ENCODE results near the gene C1orf198.

Gene C1orf198

DNA sequence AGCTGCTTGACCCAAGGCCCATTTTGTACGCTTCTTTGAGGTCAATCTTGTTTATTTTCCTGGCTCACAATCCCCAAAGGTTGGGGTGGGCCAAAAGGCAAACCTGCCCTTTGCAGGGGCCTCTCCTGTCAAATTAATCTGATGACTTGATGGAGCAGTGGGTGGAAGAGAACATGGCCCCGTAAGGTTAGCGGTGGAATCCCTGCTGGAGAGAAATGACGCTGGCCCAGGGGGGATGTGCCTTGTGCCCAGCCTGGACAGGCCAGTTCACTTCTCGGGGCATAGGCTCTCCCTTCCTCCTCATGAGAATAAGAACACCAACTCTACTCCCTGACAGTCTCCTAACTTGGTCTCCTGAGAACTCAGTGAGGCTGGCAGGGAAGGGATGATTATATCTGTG is 40.5 kb downstream of the C1orf198 start:
- ChIA-PET POLR2A (no interaction called here), CTCF (no interaction called here)
- H3K27ac ChIP-seq (ENCODE audit: insufficient read depth in 1 of 2, low read depth in 1 of 2, low read length in 2 of 2, poor library complexity in 1 of 2, severe bottlenecking in 2 of 2) = no peak overlapping the region
- 80% methylated on average over 4 of the region's 5 CpGs for WGBS (ENCODE audit: insufficient coverage)
- no peaks in the 10 kb centered on the region for H3K36me3 ChIP-seq (ENCODE audit: control insufficient read depth in 4 of 4, insufficient read depth in 4 of 4, low read length in 3 of 4)
- H3K9me3 ChIP-seq (ENCODE audit: control extremely low read depth in 1 of 5, control insufficient read depth in 4 of 5, insufficient read depth in 2 of 5, low read depth in 1 of 5, low read length in 4 of 5) = peaks cover 0 to 25% (median 0%) of the 10 kb centered on the region in 5 experiments
- H3K4me3 ChIP-seq (ENCODE audit: control insufficient read depth in 1 of 7, extremely low read depth in 1 of 7, insufficient read depth in 4 of 7, low read depth in 2 of 7, low read length in 6 of 7) = no peak overlapping the region
- H3K27me3 ChIP-seq (replicated peaks in 2 of 5; ENCODE audit: control insufficient read depth in 4 of 5, insufficient read depth in 5 of 5, low read length in 4 of 5) = peaks cover 0 to 8% (median 3%) of the 10 kb centered on the region in 5 experiments
- no peak for DNase-seq
- no peaks in the 10 kb centered on the region for H3K4me1 ChIP-seq (ENCODE audit: control extremely low read depth in 1 of 4, control insufficient read depth in 4 of 4, insufficient read depth in 4 of 4, low read length in 3 of 4)

DNA sequence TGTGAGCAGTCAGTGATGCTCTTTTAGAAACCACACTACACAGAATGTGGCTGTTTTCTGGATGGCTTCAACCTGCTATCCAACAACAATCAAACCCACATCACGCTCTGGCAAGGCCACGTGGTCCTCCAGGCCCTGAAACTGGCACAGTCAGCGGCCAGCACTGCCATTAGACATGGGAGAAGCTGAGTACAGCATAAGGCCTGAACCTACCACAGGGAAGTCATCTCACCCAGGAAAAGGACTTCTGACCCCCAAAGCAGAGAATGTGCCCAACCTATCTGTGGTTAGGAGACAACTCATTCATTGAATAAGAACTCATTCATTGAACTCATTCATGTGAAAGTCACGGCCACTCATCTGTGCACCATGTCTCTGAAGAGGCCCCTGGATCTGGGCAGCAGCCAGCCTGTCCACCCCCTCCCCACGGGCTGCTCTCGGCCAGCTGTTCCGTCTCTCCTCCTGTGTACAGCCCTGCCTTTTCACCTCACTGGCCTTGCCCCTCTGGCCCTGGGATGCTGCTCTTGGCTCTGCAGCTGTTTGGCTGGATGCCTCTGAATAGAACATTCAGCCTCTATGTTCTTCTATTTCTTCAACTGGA is 41.1 kb downstream of the C1orf198 start:
- H3K9me3 ChIP-seq (ENCODE audit: control extremely low read depth in 1 of 5, control insufficient read depth in 4 of 5, insufficient read depth in 2 of 5, low read depth in 1 of 5, low read length in 4 of 5) = peaks cover 0 to 20% (median 0%) of the 10 kb centered on the region in 5 experiments
- ChIA-PET CTCF (no interaction called here), POLR2A (no interaction called here)
- H3K4me3 ChIP-seq (ENCODE audit: control insufficient read depth in 1 of 7, extremely low read depth in 1 of 7, insufficient read depth in 4 of 7, low read depth in 2 of 7, low read length in 6 of 7) = no peak overlapping the region
- H3K36me3 ChIP-seq (ENCODE audit: control insufficient read depth in 4 of 4, insufficient read depth in 4 of 4, low read length in 3 of 4) = no peaks in the 10 kb centered on the region
- no peak overlapping the region for H3K27ac ChIP-seq (ENCODE audit: insufficient read depth in 1 of 2, low read depth in 1 of 2, low read length in 2 of 2, poor library complexity in 1 of 2, severe bottlenecking in 2 of 2)
- H3K27me3 ChIP-seq (replicated peaks in 2 of 5; ENCODE audit: control insufficient read depth in 4 of 5, insufficient read depth in 5 of 5, low read length in 4 of 5) = peaks cover 0 to 8% (median 3%) of the 10 kb centered on the region in 5 experiments
- WGBS (ENCODE audit: insufficient coverage) = 97% methylated on average over 5 of the region's 7 CpGs
- no peaks in the 10 kb centered on the region for H3K4me1 ChIP-seq (ENCODE audit: control extremely low read depth in 1 of 4, control insufficient read depth in 4 of 4, insufficient read depth in 4 of 4, low read length in 3 of 4)
- DNase-seq = no peak

DNA sequence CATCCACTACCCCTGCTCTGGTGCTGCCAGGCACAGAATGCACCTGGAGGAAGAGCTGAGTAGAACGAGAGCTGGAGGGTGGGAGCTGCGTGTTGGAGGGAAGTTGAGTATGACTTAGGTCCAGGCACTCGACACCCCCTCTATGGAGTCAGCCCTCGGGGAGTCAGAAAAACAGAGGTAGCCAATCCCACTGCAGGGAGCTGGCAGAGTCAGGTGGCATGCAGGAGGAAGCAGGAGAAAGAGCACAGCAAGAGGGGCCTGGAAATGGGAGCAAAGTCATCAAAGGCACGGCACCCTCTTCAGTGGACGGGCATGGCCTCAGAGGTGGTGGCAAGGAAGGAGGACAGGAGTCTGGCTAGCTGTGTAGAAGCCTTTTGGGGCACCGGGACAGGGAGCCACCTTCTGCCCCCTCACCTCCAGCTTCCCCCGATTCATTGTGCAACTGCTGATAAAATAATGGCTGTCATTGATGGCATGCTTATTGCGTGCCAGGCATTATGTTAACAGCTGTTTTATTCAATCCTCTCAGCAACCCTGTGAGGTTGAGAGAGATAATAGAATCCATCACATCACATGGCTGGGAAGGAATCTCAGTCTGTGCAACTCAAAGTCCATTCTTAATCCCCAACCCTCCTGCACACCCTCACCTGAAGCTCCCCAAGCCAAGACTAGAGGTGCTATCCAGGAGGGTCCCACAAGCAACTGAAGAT is 42.0 kb downstream of the C1orf198 start:
- no peak overlapping the region for H3K27ac ChIP-seq (ENCODE audit: insufficient read depth in 1 of 2, low read depth in 1 of 2, low read length in 2 of 2, poor library complexity in 1 of 2, severe bottlenecking in 2 of 2)
- H3K36me3 ChIP-seq (ENCODE audit: control insufficient read depth in 4 of 4, insufficient read depth in 4 of 4, low read length in 3 of 4) = no peaks in the 10 kb centered on the region
- H3K9me3 ChIP-seq (ENCODE audit: control extremely low read depth in 1 of 5, control insufficient read depth in 4 of 5, insufficient read depth in 2 of 5, low read depth in 1 of 5, low read length in 4 of 5) = peaks cover 0 to 13% (median 0%) of the 10 kb centered on the region in 5 experiments
- no peak overlapping the region for H3K4me3 ChIP-seq (ENCODE audit: control insufficient read depth in 1 of 7, extremely low read depth in 1 of 7, insufficient read depth in 4 of 7, low read depth in 2 of 7, low read length in 6 of 7)
- ChIA-PET CTCF (no interaction called here), POLR2A (no interaction called here)
- WGBS (ENCODE audit: insufficient coverage) = 97% methylated on average over 8 of the region's 9 CpGs
- no peak for DNase-seq
- H3K4me1 ChIP-seq (ENCODE audit: control extremely low read depth in 1 of 4, control insufficient read depth in 4 of 4, insufficient read depth in 4 of 4, low read length in 3 of 4) = no peaks in the 10 kb centered on the region
- H3K27me3 ChIP-seq (replicated peaks in 2 of 5; ENCODE audit: control insufficient read depth in 4 of 5, insufficient read depth in 5 of 5, low read length in 4 of 5) = peaks cover 0 to 8% (median 3%) of the 10 kb centered on the region in 5 experiments

DNA sequence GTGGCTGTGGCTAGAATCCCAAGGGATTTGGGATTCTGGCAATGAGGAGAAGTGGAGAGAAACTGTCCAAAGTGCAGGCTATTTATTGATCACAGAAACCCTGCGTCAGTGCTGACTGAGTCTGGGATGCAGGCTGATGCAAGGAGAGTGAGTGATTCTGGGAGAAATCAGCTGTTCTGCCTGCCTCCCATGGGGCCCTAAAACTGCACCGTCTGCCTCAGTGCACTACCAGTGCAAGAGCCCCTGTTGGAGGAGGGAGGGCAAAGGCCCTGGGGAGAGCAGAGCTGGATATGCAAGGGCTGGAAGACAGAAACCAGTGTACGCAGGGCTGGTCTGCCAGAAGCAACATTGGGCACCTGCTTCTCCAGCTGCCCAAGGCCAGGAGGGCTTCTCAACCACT is 42.6 kb downstream of the C1orf198 start:
- ChIA-PET CTCF (no interaction called here), POLR2A (no interaction called here)
- peaks cover 0 to 7% (median 0%) of the 10 kb centered on the region in 5 experiments for H3K9me3 ChIP-seq (ENCODE audit: control extremely low read depth in 1 of 5, control insufficient read depth in 4 of 5, insufficient read depth in 2 of 5, low read depth in 1 of 5, low read length in 4 of 5)
- no peaks in the 10 kb centered on the region for H3K4me1 ChIP-seq (ENCODE audit: control extremely low read depth in 1 of 4, control insufficient read depth in 4 of 4, insufficient read depth in 4 of 4, low read length in 3 of 4)
- H3K27ac ChIP-seq (ENCODE audit: insufficient read depth in 1 of 2, low read depth in 1 of 2, low read length in 2 of 2, poor library complexity in 1 of 2, severe bottlenecking in 2 of 2) = no peak overlapping the region
- no peak overlapping the region for H3K4me3 ChIP-seq (ENCODE audit: control insufficient read depth in 1 of 7, extremely low read depth in 1 of 7, insufficient read depth in 4 of 7, low read depth in 2 of 7, low read length in 6 of 7)
- 100% methylated on average over 3 of the region's 3 CpGs for WGBS (ENCODE audit: insufficient coverage)
- no peak for DNase-seq
- H3K36me3 ChIP-seq (ENCODE audit: control insufficient read depth in 4 of 4, insufficient read depth in 4 of 4, low read length in 3 of 4) = no peaks in the 10 kb centered on the region
- H3K27me3 ChIP-seq (replicated peaks in 2 of 5; ENCODE audit: control insufficient read depth in 4 of 5, insufficient read depth in 5 of 5, low read length in 4 of 5) = peaks cover 0 to 8% (median 3%) of the 10 kb centered on the region in 5 experiments

DNA sequence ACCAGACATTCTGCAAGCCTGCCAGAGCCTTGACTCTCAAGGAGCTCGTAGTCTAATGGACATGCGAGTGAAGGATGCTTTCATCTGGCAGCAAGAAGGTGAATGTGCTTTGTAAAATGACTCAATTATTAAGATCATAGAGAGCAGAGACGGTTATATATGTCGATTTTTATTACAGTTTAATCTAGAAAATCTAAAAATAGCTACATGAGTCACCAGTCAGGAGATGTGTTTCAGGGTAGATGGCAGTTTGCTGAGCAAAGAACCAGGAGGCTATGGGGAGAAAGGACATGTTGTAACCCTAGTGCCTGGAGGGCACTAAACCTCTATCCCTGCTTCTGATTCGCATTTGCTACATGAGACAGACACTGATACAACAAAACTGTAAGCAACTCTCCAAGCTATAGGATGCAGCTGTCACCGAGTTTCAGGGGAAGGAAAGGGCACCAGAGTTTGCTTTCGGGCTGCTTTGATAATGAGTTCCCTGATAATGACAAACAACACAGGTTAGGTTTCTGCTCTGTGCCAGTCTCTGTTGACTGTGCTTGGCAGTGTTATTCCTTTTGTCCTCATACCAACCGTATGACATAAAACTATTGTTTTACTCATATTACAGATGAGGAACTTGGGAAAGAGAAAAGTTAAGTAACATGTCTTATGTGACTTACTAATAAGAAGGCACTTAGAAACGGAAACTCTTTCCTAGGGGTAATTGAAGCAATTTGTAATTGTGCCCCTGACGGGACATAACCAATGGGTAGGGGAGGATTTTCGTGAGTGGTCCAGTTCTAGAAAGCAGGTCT is 43.2 kb downstream of the C1orf198 start:
- Histone ChIP-seq H3K27me3 (replicated peaks in 2 of 5; ENCODE audit: control insufficient read depth in 4 of 5, insufficient read depth in 5 of 5, low read length in 4 of 5) (peaks cover 0 to 9% (median 3%) of the 10 kb centered on the region in 5 experiments), H3K9me3 (ENCODE audit: control extremely low read depth in 1 of 5, control insufficient read depth in 4 of 5, insufficient read depth in 2 of 5, low read depth in 1 of 5, low read length in 4 of 5) (peaks cover 0 to 3% (median 0%) of the 10 kb centered on the region in 5 experiments), H3K36me3 (ENCODE audit: control insufficient read depth in 4 of 4, insufficient read depth in 4 of 4, low read length in 3 of 4) (no peaks in the 10 kb centered on the region), H3K4me1 (ENCODE audit: control extremely low read depth in 1 of 4, control insufficient read depth in 4 of 4, insufficient read depth in 4 of 4, low read length in 3 of 4) (no peaks in the 10 kb centered on the region), H3K27ac (ENCODE audit: insufficient read depth in 1 of 2, low read depth in 1 of 2, low read length in 2 of 2, poor library complexity in 1 of 2, severe bottlenecking in 2 of 2) (no peak overlapping the region), H3K4me3 (ENCODE audit: control insufficient read depth in 1 of 7, extremely low read depth in 1 of 7, insufficient read depth in 4 of 7, low read depth in 2 of 7, low read length in 6 of 7) (no peak overlapping the region)
- 70% methylated on average over 8 of the region's 11 CpGs for WGBS (ENCODE audit: insufficient coverage)
- POLR2A ChIA-PET = no interaction called here
- peak in 2 of 3 donors; percentile 15 to 49 for DNase-seq
- CTCF ChIA-PET = no interaction called here

DNA sequence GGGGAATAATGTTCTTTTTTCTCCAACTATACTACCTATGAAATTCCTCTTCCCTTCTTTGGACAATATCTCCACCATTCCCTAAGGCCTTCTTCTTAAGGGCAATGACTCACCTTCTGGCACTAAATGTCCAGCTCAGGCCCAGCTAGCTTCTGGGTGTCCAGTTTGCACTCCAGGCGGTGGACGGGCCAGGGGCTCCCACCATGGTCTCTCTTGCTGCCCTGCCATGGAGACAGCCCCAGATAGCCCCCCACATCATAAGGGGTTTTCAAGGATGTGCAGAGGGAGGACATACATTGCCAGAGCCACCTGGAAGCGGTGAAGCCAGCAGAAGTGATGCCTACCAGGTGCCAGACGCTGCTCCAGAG is 43.8 kb downstream of the C1orf198 start:
- Histone ChIP-seq H3K4me3 (ENCODE audit: control insufficient read depth in 1 of 7, extremely low read depth in 1 of 7, insufficient read depth in 4 of 7, low read depth in 2 of 7, low read length in 6 of 7) (no peak overlapping the region), H3K9me3 (ENCODE audit: control extremely low read depth in 1 of 5, control insufficient read depth in 4 of 5, insufficient read depth in 2 of 5, low read depth in 1 of 5, low read length in 4 of 5) (no peaks in the 10 kb centered on the region), H3K27ac (ENCODE audit: insufficient read depth in 1 of 2, low read depth in 1 of 2, low read length in 2 of 2, poor library complexity in 1 of 2, severe bottlenecking in 2 of 2) (no peak overlapping the region), H3K27me3 (replicated peaks in 2 of 5; ENCODE audit: control insufficient read depth in 4 of 5, insufficient read depth in 5 of 5, low read length in 4 of 5) (peaks cover 0 to 10% (median 3%) of the 10 kb centered on the region in 5 experiments), H3K4me1 (ENCODE audit: control extremely low read depth in 1 of 4, control insufficient read depth in 4 of 4, insufficient read depth in 4 of 4, low read length in 3 of 4) (no peaks in the 10 kb centered on the region), H3K36me3 (ENCODE audit: control insufficient read depth in 4 of 4, insufficient read depth in 4 of 4, low read length in 3 of 4) (no peaks in the 10 kb centered on the region)
- CTCF ChIA-PET = no interaction called here
- POLR2A ChIA-PET = no interaction called here
- DNase-seq = no peak
- 94% methylated on average over 2 of the region's 4 CpGs for WGBS (ENCODE audit: insufficient coverage)

DNA sequence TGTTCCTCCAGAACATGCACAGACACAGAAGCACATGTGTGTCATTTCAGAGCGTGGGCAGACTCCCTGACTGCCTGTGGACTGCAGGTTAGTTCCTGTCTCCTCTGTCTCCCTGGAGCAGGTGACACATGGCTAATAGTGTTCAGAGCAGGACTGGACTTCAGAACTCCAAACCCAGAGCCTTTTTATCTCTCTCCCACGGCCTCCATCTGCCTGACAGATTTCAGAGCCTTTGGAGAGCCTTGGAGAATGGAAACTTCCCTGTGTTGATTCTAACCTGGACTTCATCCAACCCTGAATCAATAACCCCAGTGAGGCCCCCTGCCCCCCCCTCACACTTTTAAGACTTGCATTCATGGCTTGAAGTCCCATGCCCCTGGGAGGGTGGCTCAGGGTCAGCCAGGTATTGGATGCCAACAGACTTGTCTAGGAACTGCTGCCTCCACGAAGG is 44.4 kb downstream of the C1orf198 start:
- no peak for DNase-seq
- H3K4me1 ChIP-seq (ENCODE audit: control extremely low read depth in 1 of 4, control insufficient read depth in 4 of 4, insufficient read depth in 4 of 4, low read length in 3 of 4) = no peaks in the 10 kb centered on the region
- H3K27me3 ChIP-seq (replicated peaks in 2 of 5; ENCODE audit: control insufficient read depth in 4 of 5, insufficient read depth in 5 of 5, low read length in 4 of 5) = peaks cover 0 to 10% (median 3%) of the 10 kb centered on the region in 5 experiments
- 100% methylated on average over 3 of the region's 3 CpGs for WGBS (ENCODE audit: insufficient coverage)
- no peaks in the 10 kb centered on the region for H3K36me3 ChIP-seq (ENCODE audit: control insufficient read depth in 4 of 4, insufficient read depth in 4 of 4, low read length in 3 of 4)
- no peaks in the 10 kb centered on the region for H3K9me3 ChIP-seq (ENCODE audit: control extremely low read depth in 1 of 5, control insufficient read depth in 4 of 5, insufficient read depth in 2 of 5, low read depth in 1 of 5, low read length in 4 of 5)
- ChIA-PET POLR2A (no interaction called here), CTCF (no interaction called here)
- no peak overlapping the region for H3K4me3 ChIP-seq (ENCODE audit: control insufficient read depth in 1 of 7, extremely low read depth in 1 of 7, insufficient read depth in 4 of 7, low read depth in 2 of 7, low read length in 6 of 7)
- H3K27ac ChIP-seq (ENCODE audit: insufficient read depth in 1 of 2, low read depth in 1 of 2, low read length in 2 of 2, poor library complexity in 1 of 2, severe bottlenecking in 2 of 2) = no peak overlapping the region

Data from common myeloid progenitor, CD34-positive (primary cell).